Trophoblast cell (in vitro differentiated cells and primary cell): ENCODE data around the gene PPP1R9B.

Source experiments
- DNase-seq, 2 donors: peaks; one replicate each; pipeline ENCODE4 v3.0.0-alpha.2; 2016
- H2AFZ ChIP-seq: 2 replicates; pipeline ENCODE4 v1.6.1; 2013; ENCODE audit warnings: low read length, moderate library complexity, mild to moderate bottlenecking; ENCODE audit not compliant: insufficient read depth, poor library complexity
- H2AK5ac ChIP-seq: 2 replicates; pipeline ENCODE4 v1.6.1; 2013; ENCODE audit warnings: mild to moderate bottlenecking, low read length
- H2BK120ac ChIP-seq: 2 replicates; pipeline ENCODE4 v1.6.1; 2013; ENCODE audit warnings: low read length, mild to moderate bottlenecking, moderate library complexity; ENCODE audit not compliant: insufficient read depth, poor library complexity
- H2BK12ac ChIP-seq: 2 replicates; pipeline ENCODE4 v1.6.1; 2013; ENCODE audit warnings: mild to moderate bottlenecking, low read length, moderate library complexity
- H2BK5ac ChIP-seq: 2 replicates; pipeline ENCODE4 v1.6.1; 2013; ENCODE audit warnings: low read length, low read depth, moderate library complexity, mild to moderate bottlenecking; ENCODE audit not compliant: poor library complexity
- H3K14ac ChIP-seq: 2 replicates; pipeline ENCODE4 v1.6.1; 2013; ENCODE audit warnings: mild to moderate bottlenecking, low read length
- H3K18ac ChIP-seq: 2 replicates; pipeline ENCODE4 v1.6.1; 2013; ENCODE audit warnings: mild to moderate bottlenecking, low read length
- H3K23ac ChIP-seq: 2 replicates; pipeline ENCODE4 v1.6.1; 2013; ENCODE audit warnings: low read length
- H3K27ac ChIP-seq: 2 replicates; pipeline ENCODE4 v1.5.1; 2013; ENCODE audit warnings: low read depth, mild to moderate bottlenecking, inconsistent platforms, low read length, moderate library complexity
- H3K27me3 ChIP-seq: 2 replicates; pipeline ENCODE4 v1.6.1; 2013; ENCODE audit warnings: inconsistent platforms, mild to moderate bottlenecking, low read length, moderate library complexity; ENCODE audit not compliant: insufficient read depth
- H3K36me3 ChIP-seq, 2 experiments: 1 replicate in 1 of 2; 2 replicates in 1 of 2; pipeline ENCODE4 v1.6.1; 2013; ENCODE audit warnings: low read length in 2 of 2, mild to moderate bottlenecking in 2 of 2, moderate library complexity in 1 of 2; ENCODE audit not compliant: insufficient read depth in 2 of 2, control insufficient read depth in 1 of 2
- H3K4ac ChIP-seq: 2 replicates; pipeline ENCODE4 v1.6.1; 2013; ENCODE audit warnings: low read depth, mild to moderate bottlenecking, low read length, moderate library complexity
- H3K4me1 ChIP-seq, 2 experiments: 1 replicate in 1 of 2; 2 replicates in 1 of 2; pipeline ENCODE4 v1.6.1; 2013; ENCODE audit warnings: low read length in 2 of 2, mild to moderate bottlenecking in 2 of 2, moderate library complexity in 1 of 2; ENCODE audit not compliant: insufficient read depth in 2 of 2, control insufficient read depth in 1 of 2
- H3K4me2 ChIP-seq: 2 replicates; pipeline ENCODE4 v1.6.1; 2013; ENCODE audit warnings: inconsistent platforms, mild to moderate bottlenecking, low read length, moderate library complexity
- H3K4me3 ChIP-seq: 2 replicates; pipeline ENCODE4 v1.5.1; 2013; ENCODE audit warnings: mild to moderate bottlenecking, low read depth, low read length, inconsistent platforms
- H3K79me1 ChIP-seq: one replicate; pipeline ENCODE4 v1.6.1; 2013; ENCODE audit warnings: low read length
- H3K79me2 ChIP-seq: 2 replicates; pipeline ENCODE4 v1.6.1; 2013; ENCODE audit warnings: low read length, mild to moderate bottlenecking; ENCODE audit not compliant: control insufficient read depth, insufficient read depth, poor library complexity
- H3K9ac ChIP-seq: 2 replicates; pipeline ENCODE4 v1.6.1; 2013; ENCODE audit warnings: mild to moderate bottlenecking, low read length
- H3K9me3 ChIP-seq: 2 replicates; pipeline ENCODE4 v1.6.1; 2013; ENCODE audit warnings: low read depth, mild to moderate bottlenecking, control low read depth, inconsistent platforms, low read length; ENCODE audit not compliant: insufficient read depth
- H4K12ac ChIP-seq: 2 replicates; pipeline ENCODE4 v1.6.1; 2013; ENCODE audit warnings: low read depth, mild to moderate bottlenecking, low read length, moderate library complexity
- H4K8ac ChIP-seq: 2 replicates; pipeline ENCODE4 v1.6.1; 2013; ENCODE audit warnings: low read depth, mild to moderate bottlenecking, low read length, moderate library complexity
- H4K91ac ChIP-seq: one replicate; pipeline ENCODE4 v1.6.1; 2013; ENCODE audit warnings: low read depth, mild to moderate bottlenecking, low read length, moderate library complexity
- WGBS: extraction: QIAGEN DNeasy Blood & Tissue Kit; methylation state at CpG from one replicate; pipeline ENCODE4 v1.1.7; 2013; ENCODE audit warnings: missing lambda C conversion rate; ENCODE audit not compliant: insufficient read length, insufficient coverage; ENCODE audit errors: extremely low coverage; 5-methylcytosine and 5-hydroxymethylcytosine counted together

PPP1R9B gene

DNA sequence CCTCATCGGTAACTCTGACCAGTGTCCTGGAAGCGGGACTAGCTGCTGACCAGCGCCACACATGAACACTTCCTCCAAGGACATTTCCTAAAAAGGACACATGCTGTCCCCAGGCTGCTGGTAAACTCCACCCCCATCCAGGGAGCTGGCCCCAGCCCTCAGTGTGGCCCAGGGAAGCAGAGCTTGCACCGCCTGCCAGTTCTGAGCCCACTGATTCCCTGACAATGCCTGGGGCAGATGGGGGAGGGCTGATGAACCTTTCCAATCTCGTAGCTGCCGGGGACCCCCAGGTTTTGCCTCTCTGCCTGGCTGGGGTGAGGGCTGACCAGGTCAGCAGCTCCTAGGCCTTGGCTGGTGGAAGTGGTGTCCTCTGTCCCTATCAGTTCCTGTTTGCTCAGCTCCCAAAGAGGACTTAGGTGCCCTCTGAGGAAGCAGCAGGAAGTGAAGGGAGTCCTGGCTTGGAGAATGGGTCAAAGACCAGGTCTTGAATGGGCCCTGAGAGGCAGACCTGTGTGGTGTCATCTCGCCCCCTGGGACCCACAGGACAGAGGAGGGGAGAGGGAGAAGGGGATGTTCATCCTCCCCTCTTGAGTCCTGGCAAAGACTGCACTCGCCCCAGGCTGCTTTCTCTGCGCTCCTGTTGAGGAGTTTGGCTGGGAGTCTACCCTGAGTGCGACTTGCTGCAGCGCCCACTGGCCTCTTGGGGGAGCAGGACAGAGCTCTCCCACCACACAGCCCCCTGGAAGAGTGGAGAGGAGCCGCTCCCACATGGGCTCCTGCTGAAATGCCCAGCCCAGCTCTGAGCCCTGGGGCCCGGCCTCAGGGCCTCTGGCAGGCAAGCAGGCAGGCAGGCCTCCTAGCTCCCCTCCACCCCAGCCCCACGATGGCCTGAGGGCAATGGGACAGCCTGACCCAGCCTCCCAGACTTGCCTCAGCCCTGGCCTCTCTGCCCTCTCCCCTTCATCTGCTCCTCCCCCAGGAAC is 38.5 kb downstream of the PPP1R9B start:
- Histone ChIP-seq H3K18ac (peak overlapping the region; percentile 60), H2BK120ac (peak overlapping the region; percentile 16), H3K27me3 (no peaks in the 10 kb centered on the region), H3K23ac (no peak overlapping the region), H4K8ac (peak overlapping the region; percentile 75), H2AFZ (peak overlapping the region; percentile 12), H3K4me3 (no peak overlapping the region), H4K91ac (peak overlapping the region; percentile 89), H2AK5ac (peak overlapping the region; percentile 3), H3K79me2 (peaks cover 3% of the 10 kb centered on the region), H3K4me2 (peak overlapping the region; percentile 3), H3K9ac (peak overlapping the region; percentile 63), H2BK12ac (peak overlapping the region; percentile 10), H3K79me1 (peaks cover 13% of the 10 kb centered on the region), H3K14ac (peak overlapping the region; percentile 81), H3K27ac (peak overlapping the region; percentile 36), H4K12ac (peak overlapping the region; percentile 79), H3K4me1 (peaks cover 17 to 18% of the 10 kb centered on the region in 2 experiments), H3K9me3 (peaks cover 5% of the 10 kb centered on the region), H2BK5ac (peak overlapping the region; percentile 17), H3K4ac (peak overlapping the region; percentile 5), H3K36me3 (peaks cover 8 to 10% of the 10 kb centered on the region in 2 experiments)
- WGBS = no CpG with 5 or more reads among the region's 14 CpGs
- DNase-seq = peak in 1 of 2 donors; percentile 17

DNA sequence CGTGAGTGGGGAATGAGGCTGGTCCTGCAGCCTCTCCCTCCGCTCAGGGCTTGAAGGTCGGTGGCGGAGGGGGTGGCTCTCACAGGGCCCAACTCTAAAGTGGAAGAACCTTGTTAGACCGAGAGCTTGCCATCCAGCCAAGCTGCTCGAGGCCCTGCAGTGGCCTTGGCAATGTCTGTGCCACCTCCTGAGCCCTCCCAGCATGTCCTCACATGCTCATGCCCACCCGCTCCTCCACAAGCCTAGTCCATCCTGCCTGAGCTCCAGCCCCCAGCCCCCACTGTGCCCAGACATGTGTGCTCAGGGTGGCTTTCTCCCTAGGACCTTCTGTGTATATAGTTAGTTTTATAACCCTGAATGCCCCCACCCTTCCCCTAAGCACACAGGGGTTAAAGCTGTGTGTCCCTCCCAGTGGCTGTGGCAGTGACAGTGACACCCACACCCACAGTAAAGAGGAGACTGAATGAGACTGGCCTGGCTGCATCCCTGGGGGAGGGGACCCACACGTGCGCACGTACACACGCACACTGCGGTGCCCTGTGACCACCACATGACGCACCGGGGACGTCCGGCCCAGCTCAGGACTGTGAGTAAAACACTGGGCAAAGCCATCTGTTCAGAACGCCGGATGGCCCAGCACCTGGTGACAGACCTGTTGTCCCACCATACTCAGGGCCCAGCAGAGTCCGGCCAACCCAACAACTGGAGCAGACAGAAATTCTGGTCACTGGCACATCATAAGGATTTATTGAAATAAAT is 39.7 kb downstream of the PPP1R9B start:
- Histone ChIP-seq H2BK120ac (peak overlapping the region; percentile 5), H3K4ac (no peak overlapping the region), H3K27ac (no peak overlapping the region), H3K4me2 (no peak overlapping the region), H2AK5ac (no peak overlapping the region), H3K27me3 (no peaks in the 10 kb centered on the region), H3K14ac (no peak overlapping the region), H3K79me1 (peaks cover 13% of the 10 kb centered on the region), H4K8ac (no peak overlapping the region), H4K12ac (no peak overlapping the region), H3K18ac (no peak overlapping the region), H4K91ac (peak overlapping the region; percentile 7), H3K36me3 (peaks cover 10 to 14% of the 10 kb centered on the region in 2 experiments), H3K23ac (no peak overlapping the region), H3K4me1 (peaks cover 17% of the 10 kb centered on the region in 2 experiments), H3K79me2 (peaks cover 3% of the 10 kb centered on the region), H3K9ac (no peak overlapping the region), H2BK5ac (no peak overlapping the region), H3K4me3 (no peak overlapping the region), H2BK12ac (no peak overlapping the region), H2AFZ (no peak overlapping the region), H3K9me3 (peaks cover 5% of the 10 kb centered on the region)
- DNase-seq = no peak
- WGBS = no CpG with 5 or more reads among the region's 19 CpGs

DNA sequence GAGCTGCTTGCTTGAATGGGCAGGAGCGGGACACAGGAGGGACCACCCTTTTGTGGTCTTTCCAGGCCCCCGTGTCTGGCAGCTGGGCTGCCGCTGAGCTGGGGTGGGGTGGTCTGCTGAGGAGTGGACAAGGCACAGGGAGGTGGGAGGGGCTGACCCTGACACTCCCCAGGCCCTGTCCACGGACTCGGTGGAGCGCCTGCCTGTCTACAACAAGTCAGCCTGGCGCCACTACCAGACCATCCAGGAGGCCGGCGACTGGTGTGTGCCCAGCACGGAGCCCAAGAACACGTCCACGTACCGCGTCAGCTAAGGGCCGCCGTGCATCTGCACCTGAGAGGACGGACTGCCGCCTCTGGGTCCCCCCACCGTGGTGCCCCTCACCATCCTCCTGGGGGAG is 40.7 kb downstream of the PPP1R9B start:
- Histone ChIP-seq H3K4me1 (peaks cover 17% of the 10 kb centered on the region in 2 experiments), H2AK5ac (no peak overlapping the region), H3K27me3 (no peaks in the 10 kb centered on the region), H3K9ac (no peak overlapping the region), H3K9me3 (peaks cover 5% of the 10 kb centered on the region), H3K36me3 (peaks cover 10 to 12% of the 10 kb centered on the region in 2 experiments), H4K12ac (no peak overlapping the region), H3K23ac (no peak overlapping the region), H3K79me1 (peaks cover 13% of the 10 kb centered on the region), H3K4me3 (no peak overlapping the region), H4K8ac (no peak overlapping the region), H2BK12ac (no peak overlapping the region), H3K27ac (no peak overlapping the region), H3K18ac (no peak overlapping the region), H3K14ac (no peak overlapping the region), H4K91ac (no peak overlapping the region), H2AFZ (no peak overlapping the region), H2BK120ac (no peak overlapping the region), H3K4me2 (no peak overlapping the region), H3K4ac (no peak overlapping the region), H3K79me2 (peaks cover 3% of the 10 kb centered on the region), H2BK5ac (no peak overlapping the region)
- no CpG with 5 or more reads among the region's 19 CpGs for WGBS
- no peak for DNase-seq

DNA sequence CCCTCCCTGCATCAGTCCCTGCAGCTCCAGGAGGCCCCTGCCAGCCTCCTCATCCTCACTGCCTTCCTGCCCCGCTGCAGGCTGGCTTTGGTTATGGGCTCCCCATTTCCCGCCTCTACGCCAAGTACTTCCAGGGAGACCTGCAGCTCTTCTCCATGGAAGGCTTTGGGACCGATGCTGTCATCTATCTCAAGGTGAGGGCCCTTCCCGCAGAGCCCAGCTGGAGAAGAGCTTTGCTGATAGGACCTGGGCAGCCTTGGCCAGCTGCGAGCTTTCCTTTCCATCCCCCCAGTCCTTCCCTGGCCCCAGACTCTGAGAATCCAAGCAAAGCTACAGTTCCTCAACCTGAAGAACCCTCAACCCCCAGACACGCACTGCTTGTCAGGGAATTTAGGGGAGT is 41.3 kb downstream of the PPP1R9B start:
- no peak overlapping the region for H4K8ac ChIP-seq
- H2BK12ac ChIP-seq = no peak overlapping the region
- no peak overlapping the region for H2AFZ ChIP-seq
- no peak overlapping the region for H2AK5ac ChIP-seq
- H3K4ac ChIP-seq = no peak overlapping the region
- H3K4me3 ChIP-seq = no peak overlapping the region
- H3K4me1 ChIP-seq = peaks cover 17% of the 10 kb centered on the region in 2 experiments
- peaks cover 3% of the 10 kb centered on the region for H3K9me3 ChIP-seq
- H4K12ac ChIP-seq = no peak overlapping the region
- H2BK5ac ChIP-seq = no peak overlapping the region
- H3K79me1 ChIP-seq = peaks cover 13% of the 10 kb centered on the region
- no peak for DNase-seq
- H3K18ac ChIP-seq = no peak overlapping the region
- no peak overlapping the region for H3K23ac ChIP-seq
- no peak overlapping the region for H4K91ac ChIP-seq
- H3K36me3 ChIP-seq = peaks cover 8 to 11% of the 10 kb centered on the region in 2 experiments
- no peak overlapping the region for H3K4me2 ChIP-seq
- peaks cover 3% of the 10 kb centered on the region for H3K79me2 ChIP-seq
- WGBS = no CpG with 5 or more reads among the region's 7 CpGs
- no peak overlapping the region for H3K27ac ChIP-seq
- no peaks in the 10 kb centered on the region for H3K27me3 ChIP-seq
- no peak overlapping the region for H2BK120ac ChIP-seq
- no peak overlapping the region for H3K9ac ChIP-seq
- H3K14ac ChIP-seq = no peak overlapping the region
